ENCODE data around the gene KIAA1191.
"Not testable (repeated sequence)": the region's sequence is repeated elsewhere in the genome, so short reads cannot be mapped to it uniquely, and the experiment has no call there.

Gene KIAA1191

GRCh38 chr5:176317534-176318374 is 43.8 kb downstream of the KIAA1191 start:
- DNase-seq (ENCODE audit: low read depth), result no peak
- no peak overlapping the region for H3K4me3 ChIP-seq (ENCODE audit: low read length)
- no peak for TF ChIP-seq CTCF (IDR thresholded peaks at IDR 0.05; ENCODE audit: insufficient read depth, low read depth, low read length, missing control alignments)

GRCh38 chr5:176305356-176305755 is 56.2 kb downstream of the KIAA1191 start:
- DNase-seq (ENCODE audit: low read depth); H3K4me3 ChIP-seq (ENCODE audit: low read length): not testable (repeated sequence)
